Measurements from ENCODE around the gene KSR1. TPM values are rescaled to one million over a fixed set of nuclear protein-coding genes. Genes with fewer than 3 reads are reported as not detected.

KSR1 gene
- total RNA-seq, 1 donor from 2014 or later, result 59.6 TPM

DNA sequence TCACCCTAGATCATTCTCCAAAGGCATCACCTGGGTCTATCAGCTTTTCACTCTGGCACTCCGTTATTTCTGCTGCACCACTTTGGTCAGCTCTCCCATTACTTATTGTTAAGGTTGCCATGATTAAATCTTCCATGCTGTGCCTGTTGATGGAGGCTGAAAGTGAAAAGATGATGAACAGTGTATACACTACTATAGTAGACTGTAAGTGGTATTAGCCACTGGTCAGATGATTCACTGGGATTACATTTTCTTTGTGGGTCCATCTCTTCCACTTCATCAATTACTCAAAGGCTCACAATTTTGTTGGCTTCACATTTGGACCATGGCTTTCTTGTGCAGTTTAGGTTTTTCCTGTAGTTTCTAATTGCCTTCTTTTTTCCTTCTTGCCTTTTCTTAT, 158.9 kb downstream of the KSR1 start:
- DNase-seq (no peak), ATAC-seq (no peak)
- Histone ChIP-seq H3K4me3 (no peak overlapping the region), H3K36me3 (peaks cover 100% of the 10 kb centered on the region), H3K9me3 (no peaks in the 10 kb centered on the region), H3K27ac (no peak overlapping the region), H3K27me3 (ENCODE audit: low read depth) (no peaks in the 10 kb centered on the region), H3K4me1 (no peaks in the 10 kb centered on the region)
- intact Hi-C loops (cut with DNase I), result no loop called here
- TF ChIP-seq, protein P1, sequence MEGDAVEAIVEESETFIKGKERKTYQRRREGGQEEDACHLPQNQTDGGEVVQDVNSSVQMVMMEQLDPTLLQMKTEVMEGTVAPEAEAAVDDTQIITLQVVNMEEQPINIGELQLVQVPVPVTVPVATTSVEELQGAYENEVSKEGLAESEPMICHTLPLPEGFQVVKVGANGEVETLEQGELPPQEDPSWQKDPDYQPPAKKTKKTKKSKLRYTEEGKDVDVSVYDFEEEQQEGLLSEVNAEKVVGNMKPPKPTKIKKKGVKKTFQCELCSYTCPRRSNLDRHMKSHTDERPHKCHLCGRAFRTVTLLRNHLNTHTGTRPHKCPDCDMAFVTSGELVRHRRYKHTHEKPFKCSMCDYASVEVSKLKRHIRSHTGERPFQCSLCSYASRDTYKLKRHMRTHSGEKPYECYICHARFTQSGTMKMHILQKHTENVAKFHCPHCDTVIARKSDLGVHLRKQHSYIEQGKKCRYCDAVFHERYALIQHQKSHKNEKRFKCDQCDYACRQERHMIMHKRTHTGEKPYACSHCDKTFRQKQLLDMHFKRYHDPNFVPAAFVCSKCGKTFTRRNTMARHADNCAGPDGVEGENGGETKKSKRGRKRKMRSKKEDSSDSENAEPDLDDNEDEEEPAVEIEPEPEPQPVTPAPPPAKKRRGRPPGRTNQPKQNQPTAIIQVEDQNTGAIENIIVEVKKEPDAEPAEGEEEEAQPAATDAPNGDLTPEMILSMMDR (IDR thresholded peaks at IDR 0.05), result no peak

DNA sequence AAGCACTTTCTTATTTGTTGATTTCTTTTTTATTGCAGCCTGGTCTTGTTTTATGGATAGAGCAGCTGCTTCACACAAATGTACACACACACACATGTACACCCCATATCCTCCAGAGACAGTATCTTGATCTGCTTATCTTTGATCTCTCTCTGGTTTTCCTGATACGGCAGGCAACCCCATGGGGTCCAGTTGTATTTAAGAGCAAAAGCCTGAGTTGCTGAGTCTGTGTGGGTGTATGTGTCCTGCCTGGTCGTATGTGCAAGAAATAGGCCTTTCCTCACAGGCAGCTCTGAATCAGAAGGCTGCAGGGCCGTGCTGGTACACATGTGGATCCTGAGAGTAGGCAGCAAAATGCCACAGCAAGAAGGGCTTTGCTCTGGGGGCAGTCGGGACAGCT, 160.2 kb downstream of the KSR1 start:
- no peak overlapping the region for H3K4me3 ChIP-seq
- DNase-seq (no peak), ATAC-seq (no peak)
- no peaks in the 10 kb centered on the region for H3K27me3 ChIP-seq (ENCODE audit: low read depth)
- H3K27ac ChIP-seq, result no peak overlapping the region
- TF ChIP-seq, protein P1 (IDR thresholded peaks at IDR 0.05), result no peak
- intact Hi-C loops (cut with DNase I), result no loop called here
- H3K36me3 ChIP-seq, result peaks cover 100% of the 10 kb centered on the region
- H3K9me3 ChIP-seq, result no peaks in the 10 kb centered on the region
- H3K4me1 ChIP-seq, result no peaks in the 10 kb centered on the region

DNA sequence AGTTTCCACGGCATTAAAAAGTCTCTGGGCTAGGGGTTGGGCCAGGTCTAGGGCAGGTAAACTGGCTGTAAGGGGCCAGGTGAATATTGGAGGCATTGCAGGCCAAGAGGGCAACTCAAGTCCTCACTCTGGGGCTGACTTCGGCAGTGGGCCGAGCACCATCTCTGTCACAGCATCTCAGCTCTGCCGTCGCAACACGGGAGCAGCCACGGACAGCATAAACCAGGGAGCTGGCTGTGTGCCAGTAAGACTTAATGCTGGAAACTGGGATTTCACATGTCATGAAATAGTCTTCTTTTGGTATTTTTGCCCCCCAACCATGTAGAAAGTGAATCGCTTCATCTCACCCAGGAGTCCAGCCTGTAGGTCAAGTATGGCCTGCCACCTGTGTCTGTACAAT, 162.2 kb downstream of the KSR1 start:
- DNase-seq (peak; percentile 19), ATAC-seq (no peak)
- Histone ChIP-seq H3K36me3 (peaks cover 100% of the 10 kb centered on the region), H3K9me3 (no peaks in the 10 kb centered on the region), H3K4me3 (no peak overlapping the region), H3K27ac (no peak overlapping the region), H3K4me1 (no peaks in the 10 kb centered on the region), H3K27me3 (ENCODE audit: low read depth) (no peaks in the 10 kb centered on the region)
- TF ChIP-seq, protein P1 (IDR thresholded peaks at IDR 0.05), result no peak
- intact Hi-C loops (cut with DNase I), result no loop called here

DNA sequence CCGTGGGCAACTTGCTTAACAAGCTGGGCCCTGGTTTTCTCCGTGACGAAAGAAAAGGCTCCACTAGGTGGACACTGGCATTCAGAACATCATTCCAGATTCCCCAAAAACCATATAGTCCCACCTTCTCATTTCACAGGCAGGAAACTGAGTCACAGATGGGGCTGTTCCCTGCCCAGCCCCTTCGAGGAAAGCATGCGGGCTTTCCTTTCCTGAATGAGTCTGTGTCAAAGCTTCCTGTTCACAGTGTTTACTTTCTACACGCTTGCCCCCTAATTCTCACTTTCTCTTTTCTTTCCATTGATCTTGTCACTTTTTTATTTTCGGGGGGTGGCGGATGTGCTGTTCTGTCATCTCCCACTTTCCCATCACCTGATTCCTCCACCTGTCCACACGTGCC, 164.5 kb downstream of the KSR1 start:
- Histone ChIP-seq H3K27me3 (ENCODE audit: low read depth) (no peaks in the 10 kb centered on the region), H3K4me3 (no peak overlapping the region), H3K36me3 (peaks cover 99% of the 10 kb centered on the region), H3K4me1 (no peaks in the 10 kb centered on the region), H3K9me3 (no peaks in the 10 kb centered on the region), H3K27ac (no peak overlapping the region)
- intact Hi-C loops (cut with DNase I), result no loop called here
- TF ChIP-seq, protein P1 (IDR thresholded peaks at IDR 0.05), result no peak
- DNase-seq, result no peak
- ATAC-seq, result no peak

DNA sequence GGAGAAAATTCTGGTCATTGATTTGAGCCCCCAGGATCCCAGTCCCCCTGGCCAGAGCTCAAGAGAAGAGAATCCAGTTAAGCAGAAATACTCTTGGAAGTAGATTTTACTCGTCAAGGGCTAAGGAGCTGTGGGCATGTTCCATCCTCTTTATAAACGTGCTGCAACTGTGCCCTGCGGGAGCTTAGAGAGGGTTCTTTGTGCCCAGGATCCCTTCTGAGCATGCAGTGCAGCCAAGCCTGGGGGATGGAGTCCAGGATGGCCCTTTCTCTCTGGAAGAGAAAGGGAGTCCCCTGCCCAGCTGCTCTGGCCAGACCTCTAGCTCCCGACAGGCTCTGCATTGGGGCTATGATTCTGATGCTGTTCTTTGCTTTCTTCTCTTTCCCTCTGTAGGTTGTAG, 165.3 kb downstream of the KSR1 start:
- no peak overlapping the region for H3K4me3 ChIP-seq
- TF ChIP-seq, protein P1 (IDR thresholded peaks at IDR 0.05), result no peak
- no peaks in the 10 kb centered on the region for H3K27me3 ChIP-seq (ENCODE audit: low read depth)
- H3K4me1 ChIP-seq, result no peaks in the 10 kb centered on the region
- no peak for ATAC-seq
- intact Hi-C loops (cut with DNase I), result no loop called here
- DNase-seq, result no peak
- H3K9me3 ChIP-seq, result no peaks in the 10 kb centered on the region
- H3K36me3 ChIP-seq, result peaks cover 96% of the 10 kb centered on the region
- H3K27ac ChIP-seq, result no peak overlapping the region
